Measurements from ENCODE around the gene EMILIN2.
"Not testable (repeated sequence)": the region's sequence is repeated elsewhere in the genome, so short reads cannot be mapped to it uniquely, and the experiment has no call there.

EMILIN2 gene

GRCh38 chr18:2846636-2847316 is at the start of gene EMILIN2:
Gene EMILIN2, plus strand, starts transcription at chr18:2847006. Its CDS starts 183 bp downstream, at chr18:2847189.
- no peak within 1 kb of the TSS for H3K27ac ChIP-seq
- no peaks in the 10 kb centered on the region for H3K27me3 ChIP-seq (replicated peaks)
- TF ChIP-seq, protein P1, sequence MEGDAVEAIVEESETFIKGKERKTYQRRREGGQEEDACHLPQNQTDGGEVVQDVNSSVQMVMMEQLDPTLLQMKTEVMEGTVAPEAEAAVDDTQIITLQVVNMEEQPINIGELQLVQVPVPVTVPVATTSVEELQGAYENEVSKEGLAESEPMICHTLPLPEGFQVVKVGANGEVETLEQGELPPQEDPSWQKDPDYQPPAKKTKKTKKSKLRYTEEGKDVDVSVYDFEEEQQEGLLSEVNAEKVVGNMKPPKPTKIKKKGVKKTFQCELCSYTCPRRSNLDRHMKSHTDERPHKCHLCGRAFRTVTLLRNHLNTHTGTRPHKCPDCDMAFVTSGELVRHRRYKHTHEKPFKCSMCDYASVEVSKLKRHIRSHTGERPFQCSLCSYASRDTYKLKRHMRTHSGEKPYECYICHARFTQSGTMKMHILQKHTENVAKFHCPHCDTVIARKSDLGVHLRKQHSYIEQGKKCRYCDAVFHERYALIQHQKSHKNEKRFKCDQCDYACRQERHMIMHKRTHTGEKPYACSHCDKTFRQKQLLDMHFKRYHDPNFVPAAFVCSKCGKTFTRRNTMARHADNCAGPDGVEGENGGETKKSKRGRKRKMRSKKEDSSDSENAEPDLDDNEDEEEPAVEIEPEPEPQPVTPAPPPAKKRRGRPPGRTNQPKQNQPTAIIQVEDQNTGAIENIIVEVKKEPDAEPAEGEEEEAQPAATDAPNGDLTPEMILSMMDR (IDR thresholded peaks at IDR 0.05; ENCODE audit: low read depth, low read length, missing control alignments): no peak
- in situ Hi-C loops (cut with HindIII; ENCODE audit: low pct_ligation_motif_present, low sequenced_read_pairs): no loop called here
- DNase-seq: peak; percentile 43
- peak within 1 kb of the TSS; percentile 58 for H3K4me3 ChIP-seq (ENCODE audit: low read depth, low read length)
- H3K36me3 ChIP-seq (replicated peaks): no peaks in the 10 kb centered on the region

DNA sequence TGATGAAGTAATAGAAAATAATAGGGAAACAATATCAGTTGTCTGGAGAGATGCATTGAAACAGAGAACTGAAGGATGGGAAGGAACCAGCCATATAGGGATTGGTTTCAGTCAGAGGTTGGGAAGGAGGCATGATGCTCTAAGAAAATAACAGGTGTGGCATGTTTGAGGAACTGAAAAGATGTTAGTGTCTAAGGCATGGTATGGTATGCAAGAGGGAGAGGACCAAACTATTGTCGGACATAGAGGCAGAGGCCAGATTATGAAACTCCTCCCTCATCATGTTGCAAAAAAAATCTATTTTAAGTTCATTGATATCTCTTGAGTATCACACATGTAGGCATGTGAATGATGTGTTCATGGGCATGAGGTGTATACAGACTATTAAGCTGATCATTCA is 48.9 kb upstream of the EMILIN2 start:
- in situ Hi-C loops (cut with HindIII; ENCODE audit: low pct_ligation_motif_present, low sequenced_read_pairs): no loop called here
- Histone ChIP-seq H3K4me3 (ENCODE audit: low read depth, low read length) (no peak overlapping the region), H3K36me3 (replicated peaks) (peaks cover 14% of the 10 kb centered on the region), H3K27me3 (replicated peaks) (no peaks in the 10 kb centered on the region), H3K27ac (no peak overlapping the region)
- no peak for DNase-seq
- TF ChIP-seq, protein P1 (IDR thresholded peaks at IDR 0.05; ENCODE audit: low read depth, low read length, missing control alignments): no peak

DNA sequence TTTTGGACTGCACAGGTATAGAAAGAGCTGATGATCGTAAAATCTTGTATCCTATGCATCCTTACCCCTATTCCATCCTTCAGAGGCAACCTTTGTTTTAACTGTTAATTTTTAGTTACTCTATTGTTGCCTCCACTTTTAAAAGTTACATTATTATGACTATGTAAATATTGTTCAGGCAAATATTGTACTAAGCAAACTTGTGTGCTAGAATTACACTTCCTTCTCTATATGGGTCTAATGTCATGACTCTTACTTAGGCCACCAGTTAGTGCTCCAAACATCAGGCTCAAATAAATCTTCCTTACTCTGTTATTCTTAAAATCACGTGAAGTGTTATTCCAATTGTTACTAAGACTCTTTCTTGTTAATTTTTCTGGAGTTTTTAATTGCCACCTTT is 47.4 kb upstream of the EMILIN2 start:
- in situ Hi-C loops (cut with HindIII; ENCODE audit: low pct_ligation_motif_present, low sequenced_read_pairs): no loop called here
- DNase-seq: no peak
- Histone ChIP-seq H3K36me3 (replicated peaks) (peaks cover 14% of the 10 kb centered on the region), H3K27me3 (replicated peaks) (no peaks in the 10 kb centered on the region), H3K27ac (no peak overlapping the region), H3K4me3 (ENCODE audit: low read depth, low read length) (no peak overlapping the region)
- TF ChIP-seq, protein P1 (IDR thresholded peaks at IDR 0.05; ENCODE audit: low read depth, low read length, missing control alignments): no peak

DNA sequence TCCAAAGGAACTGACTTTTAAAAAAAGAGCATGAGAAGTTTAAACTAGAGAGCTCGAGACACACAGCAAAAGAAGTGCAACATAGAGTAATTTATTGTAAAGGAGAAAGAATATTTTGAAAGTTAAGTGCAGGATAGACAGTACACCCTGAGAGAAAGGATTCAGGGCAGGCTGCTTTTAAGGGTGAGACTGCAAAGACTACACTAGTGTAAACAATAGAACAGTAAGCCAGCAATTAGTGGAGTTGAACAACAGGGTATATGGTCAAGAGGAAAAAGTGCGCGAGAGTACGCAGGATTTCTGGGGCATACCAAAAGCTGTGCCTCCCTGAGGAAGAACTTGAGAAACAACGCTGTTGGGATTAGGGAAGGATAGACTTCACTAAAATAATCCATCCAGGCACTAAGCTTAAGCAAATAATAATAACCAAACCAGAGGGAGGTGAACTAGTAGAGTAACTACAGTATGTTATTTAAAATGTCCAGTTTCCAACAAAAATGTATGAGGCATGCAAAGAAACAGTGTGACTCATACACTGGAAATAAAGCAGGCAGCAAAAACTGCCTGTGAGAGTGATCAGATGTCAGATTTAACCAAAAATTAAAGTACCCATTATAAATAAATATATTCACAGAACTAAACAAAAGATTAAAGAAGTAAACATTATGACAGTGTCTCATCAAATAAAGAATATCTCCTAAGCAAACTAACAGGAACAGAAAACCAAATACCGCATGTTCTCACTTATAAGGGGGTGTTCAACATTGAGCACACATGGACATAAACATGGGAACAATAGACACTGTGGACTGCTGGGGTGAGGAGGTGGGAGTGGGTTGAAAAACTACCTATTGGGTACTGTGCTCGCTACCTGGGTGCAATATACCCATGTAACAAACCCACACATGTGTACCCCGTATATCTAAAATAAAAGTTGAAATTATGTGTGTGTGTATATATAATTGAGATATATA is 40.5 kb upstream of the EMILIN2 start:
- H3K4me3 ChIP-seq (ENCODE audit: low read depth, low read length): no peak overlapping the region
- no peaks in the 10 kb centered on the region for H3K36me3 ChIP-seq (replicated peaks)
- in situ Hi-C loops (cut with HindIII; ENCODE audit: low pct_ligation_motif_present, low sequenced_read_pairs): no loop called here
- peak; percentile 28 for DNase-seq
- TF ChIP-seq, protein P1 (IDR thresholded peaks at IDR 0.05; ENCODE audit: low read depth, low read length, missing control alignments): no peak
- H3K27me3 ChIP-seq (replicated peaks): no peaks in the 10 kb centered on the region
- H3K27ac ChIP-seq: peak overlapping the region; percentile 3

DNA sequence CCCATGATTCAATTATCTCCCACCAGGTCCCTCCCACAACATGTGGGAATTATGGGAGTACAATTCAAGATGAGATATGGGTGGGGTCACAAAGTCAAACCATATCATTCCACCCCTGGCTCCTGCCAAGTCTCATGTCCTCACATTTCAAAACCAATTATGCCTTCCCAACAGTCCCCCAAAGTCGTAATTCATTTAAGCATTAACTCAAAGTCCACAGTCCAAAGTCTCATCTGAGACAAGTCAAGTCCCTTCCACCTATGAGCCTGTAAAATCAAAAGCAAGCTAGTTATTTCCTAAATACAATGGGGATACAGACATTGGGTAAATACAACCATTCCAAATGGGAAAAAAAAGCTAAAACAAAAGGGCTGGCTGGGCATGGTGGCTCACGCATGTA is 38.2 kb upstream of the EMILIN2 start:
- H3K36me3 ChIP-seq (replicated peaks); H3K27ac ChIP-seq; in situ Hi-C loops (cut with HindIII; ENCODE audit: low pct_ligation_motif_present, low sequenced_read_pairs); DNase-seq; H3K27me3 ChIP-seq (replicated peaks); H3K4me3 ChIP-seq (ENCODE audit: low read depth, low read length): not testable (repeated sequence)

GRCh38 chr18:2809666-2810183 is 37.1 kb upstream of the EMILIN2 start:
- H3K4me3 ChIP-seq (ENCODE audit: low read depth, low read length); H3K27ac ChIP-seq; DNase-seq; in situ Hi-C loops (cut with HindIII; ENCODE audit: low pct_ligation_motif_present, low sequenced_read_pairs); H3K27me3 ChIP-seq (replicated peaks); H3K36me3 ChIP-seq (replicated peaks): not testable (repeated sequence)
